Measurements from ENCODE around the gene PARG.
A peak's percentile ranks its signal among the peaks of the same experiment; 100 is the strongest.
"Not testable (repeated sequence)": the region's sequence is repeated elsewhere in the genome, so short reads cannot be mapped to it uniquely, and the experiment has no call there.

PARG gene

DNA sequence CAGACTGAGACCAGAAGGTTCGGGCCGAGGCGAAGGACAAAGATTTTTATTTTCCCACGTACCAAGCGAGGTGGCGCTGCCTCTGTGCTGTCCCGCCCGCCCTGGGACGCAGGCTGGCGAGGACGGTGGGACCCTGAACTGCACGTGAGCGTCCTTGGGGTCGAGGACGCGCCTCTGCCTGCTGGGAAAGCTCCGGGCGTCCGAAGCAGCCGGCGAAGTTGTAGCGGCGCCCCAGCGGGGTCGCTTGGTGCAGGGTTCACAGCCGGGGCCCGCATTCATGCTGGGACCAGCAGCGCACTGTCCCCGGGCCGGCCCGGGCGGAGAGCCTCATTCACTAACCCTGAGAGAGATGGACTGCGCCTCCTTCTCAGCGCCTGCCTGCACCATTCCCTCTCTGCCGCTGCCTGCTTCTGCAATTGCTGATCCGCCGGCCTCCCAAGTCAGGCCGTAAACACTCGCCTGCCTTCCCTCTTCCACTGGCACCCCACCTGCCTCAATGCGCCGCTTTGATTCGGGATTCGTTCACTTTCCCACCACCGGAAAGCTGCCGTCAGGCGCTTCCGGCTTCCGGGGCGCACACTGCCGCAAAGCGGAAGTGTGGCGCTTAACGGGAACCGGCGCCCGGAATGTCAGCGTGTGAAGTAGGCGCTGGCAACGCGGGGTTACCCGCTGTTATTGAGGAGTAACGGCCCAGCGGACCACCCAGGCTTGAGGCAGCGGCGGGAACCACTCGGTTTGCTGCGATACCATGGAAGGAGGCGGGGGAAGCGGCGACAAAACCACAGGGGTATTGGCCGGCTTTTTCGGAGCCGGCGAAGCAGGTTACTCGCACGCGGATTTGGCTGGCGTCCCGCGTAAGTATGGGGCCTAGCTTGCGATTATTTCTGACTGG, at the start of gene PARG, which contains the start of gene TIMM23B:
TSS of gene PARG (minus strand) at position 581 of the 892 bp plus-strand sequence. CDS start at position 279, 302 bp downstream.
TSS of gene TIMM23B (plus strand) at position 607 of the 892 bp plus-strand sequence. CDS start at position 749, 142 bp downstream.
- peak within 1 kb of the TSS; percentile 52 for H3K27ac ChIP-seq

DNA sequence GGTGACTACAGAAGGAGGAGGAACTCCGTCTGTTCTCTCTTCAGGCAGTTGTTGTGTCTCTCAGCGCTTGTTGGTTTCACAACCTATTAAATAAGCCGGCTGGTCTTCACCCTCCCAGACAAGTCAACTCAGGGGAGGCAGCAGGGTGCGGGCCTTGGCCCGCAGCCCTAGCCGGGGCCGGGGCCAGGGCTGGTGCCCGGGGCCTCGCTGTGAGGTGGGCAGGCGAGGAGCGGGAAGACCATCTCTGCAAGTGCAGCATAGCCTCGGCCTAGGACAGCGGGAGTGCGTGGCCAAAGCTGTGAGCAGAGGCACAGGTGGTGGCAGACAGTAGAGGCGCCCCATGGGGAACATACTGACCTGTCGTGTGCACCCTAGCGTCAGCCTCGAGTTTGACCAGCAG, 46.5 kb upstream of the PARG start, which contains the start of gene AGAP6:
TSS of gene AGAP6 (plus strand) at position 31 of the 400 bp plus-strand sequence. CDS start at position 341, 310 bp downstream.
- not testable (repeated sequence) for H3K27ac ChIP-seq

DNA sequence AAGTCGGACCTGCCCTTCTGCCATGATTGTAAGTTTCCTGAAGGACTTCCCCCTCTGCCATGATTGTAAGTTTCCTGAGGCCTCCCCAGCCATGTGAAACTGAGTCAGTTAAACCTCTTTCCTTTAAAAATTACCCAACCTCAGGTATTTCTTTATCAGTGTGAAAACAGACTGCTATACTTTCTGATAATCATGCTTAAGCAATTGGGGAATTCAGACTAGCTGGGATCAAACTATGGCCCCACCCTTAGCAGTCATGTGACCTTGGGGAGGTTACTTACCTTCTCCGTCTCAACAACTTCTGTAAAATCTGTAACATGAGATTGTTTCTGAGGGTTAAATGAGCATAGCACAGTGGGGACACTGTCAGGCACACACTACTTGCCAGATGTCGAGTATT, 45.4 kb upstream of the PARG start:
- not testable (repeated sequence) for H3K27ac ChIP-seq

DNA sequence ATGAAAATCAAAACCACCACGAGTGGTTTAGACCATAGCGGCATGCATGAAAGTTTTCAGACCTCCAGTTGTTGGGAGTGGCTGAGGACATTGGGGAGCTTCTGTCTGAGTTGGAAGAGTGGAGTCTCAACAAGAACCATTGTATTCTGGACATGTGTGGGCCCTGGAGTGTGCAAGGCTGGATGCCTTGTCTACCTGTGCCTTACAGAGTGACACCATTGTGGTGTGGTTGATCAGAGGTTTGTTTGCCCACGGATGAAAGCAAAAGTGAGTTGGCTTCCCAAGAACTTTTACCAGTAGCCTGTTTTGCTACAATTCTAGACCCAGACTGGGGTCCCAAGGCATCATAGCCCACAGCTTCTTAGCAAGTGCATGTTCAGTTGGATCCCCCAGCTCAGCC, 35.9 kb upstream of the PARG start:
- not testable (repeated sequence) for H3K27ac ChIP-seq

DNA sequence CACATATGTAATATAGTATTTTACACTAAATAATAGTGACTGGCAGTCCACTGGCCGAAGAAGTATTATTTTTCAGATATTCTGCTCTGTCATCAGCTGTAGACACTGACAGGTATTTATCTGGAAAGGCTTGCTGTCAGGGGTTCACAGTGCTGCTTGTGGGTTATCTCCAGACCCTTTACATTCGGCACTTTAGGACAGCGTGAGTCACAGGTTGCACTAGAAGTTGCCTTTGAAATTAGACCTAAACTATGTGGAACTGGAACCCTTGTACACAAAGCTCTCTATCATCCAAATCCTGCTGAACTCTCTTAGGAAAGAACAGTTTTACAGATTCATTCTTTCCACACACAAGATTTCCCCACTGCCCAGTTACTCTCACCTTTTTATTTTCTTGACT, 30.3 kb upstream of the PARG start:
- H3K27ac ChIP-seq = not testable (repeated sequence)

DNA sequence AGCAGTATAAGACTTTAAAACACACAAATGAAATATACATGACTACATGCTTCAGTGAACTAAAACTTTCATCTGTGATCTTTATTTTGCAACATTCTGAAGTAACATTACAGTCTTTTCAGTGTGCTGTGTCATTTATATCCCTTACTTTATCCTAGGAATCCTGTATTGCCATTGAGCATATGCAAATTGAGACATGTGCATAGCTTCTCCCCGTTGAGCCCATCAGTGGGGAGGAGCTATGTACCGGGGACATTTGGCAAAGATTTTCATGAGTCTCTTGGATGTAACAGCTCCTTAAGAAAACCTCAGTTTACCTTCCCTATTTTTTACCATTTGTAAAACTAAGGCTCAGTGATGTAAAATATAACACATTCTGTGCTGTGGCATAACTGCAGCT, 29.6 kb upstream of the PARG start:
- not testable (repeated sequence) for H3K27ac ChIP-seq

DNA sequence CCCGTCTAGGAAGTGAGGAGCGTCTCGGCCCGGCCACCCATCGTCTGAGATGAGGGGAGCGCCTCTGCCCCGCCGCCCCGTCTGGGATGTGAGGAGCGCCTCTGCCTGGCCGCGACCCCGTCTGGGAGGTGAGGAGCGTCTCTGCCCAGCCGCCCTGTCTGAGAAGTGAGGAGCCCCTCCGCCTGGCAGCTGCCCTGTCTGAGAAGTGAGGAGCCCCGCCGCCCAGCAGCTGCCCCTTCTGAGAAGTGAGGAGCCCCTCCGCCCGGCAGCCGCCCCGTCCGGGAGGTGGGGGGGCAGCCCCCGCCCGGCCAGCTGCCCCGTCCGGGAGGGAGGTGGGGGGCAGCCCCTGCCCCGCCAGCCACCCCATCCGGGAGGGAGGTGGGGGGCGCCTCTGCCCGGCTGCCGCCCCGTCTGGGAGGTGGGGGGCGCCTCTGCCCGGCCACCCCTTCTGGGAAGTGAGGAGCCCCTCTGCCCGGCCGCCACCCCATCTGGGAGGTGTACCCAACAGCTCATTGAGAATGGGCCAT, 28.6 kb upstream of the PARG start:
- not testable (repeated sequence) for H3K27ac ChIP-seq

DNA sequence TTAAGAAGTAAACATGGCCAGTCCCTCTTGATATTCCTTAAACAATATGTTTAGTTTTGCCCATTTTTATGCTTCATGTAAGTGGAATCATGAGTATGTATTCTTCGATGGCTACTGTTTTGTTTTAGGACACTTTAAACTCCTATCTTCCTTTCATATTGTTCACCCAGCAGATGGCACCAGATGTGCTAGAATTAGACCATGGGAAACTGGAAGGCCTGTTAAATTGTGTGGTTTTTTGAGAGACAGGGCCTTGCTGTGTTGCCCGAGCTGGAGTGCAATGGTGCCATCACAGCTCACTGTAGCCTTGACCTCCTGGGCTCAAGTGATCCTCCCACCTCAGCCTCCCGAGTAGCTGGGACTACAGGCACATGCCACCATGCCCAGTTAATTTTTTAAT, 11.3 kb upstream of the PARG start:
- not testable (repeated sequence) for H3K27ac ChIP-seq

DNA sequence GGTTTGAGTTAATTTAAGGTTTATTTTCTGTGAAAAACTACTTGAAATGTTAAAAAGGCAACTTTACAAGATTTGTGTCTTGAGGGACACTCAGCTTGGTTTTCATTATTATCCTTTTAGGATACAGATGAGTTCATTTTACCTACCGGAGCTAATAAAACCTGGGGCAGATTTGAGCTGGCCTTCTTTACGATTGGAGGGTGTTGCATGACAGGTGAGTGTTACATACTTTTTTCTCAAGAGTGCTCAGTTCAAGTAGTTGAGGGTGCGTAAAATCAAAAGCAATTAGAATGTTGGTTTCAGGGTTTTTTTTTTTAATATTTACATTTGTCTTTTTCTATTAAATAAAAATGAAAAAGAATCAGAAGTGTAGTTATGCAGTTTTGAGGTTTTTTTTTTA, 10.2 kb upstream of the PARG start:
- H3K27ac ChIP-seq = not testable (repeated sequence)

DNA sequence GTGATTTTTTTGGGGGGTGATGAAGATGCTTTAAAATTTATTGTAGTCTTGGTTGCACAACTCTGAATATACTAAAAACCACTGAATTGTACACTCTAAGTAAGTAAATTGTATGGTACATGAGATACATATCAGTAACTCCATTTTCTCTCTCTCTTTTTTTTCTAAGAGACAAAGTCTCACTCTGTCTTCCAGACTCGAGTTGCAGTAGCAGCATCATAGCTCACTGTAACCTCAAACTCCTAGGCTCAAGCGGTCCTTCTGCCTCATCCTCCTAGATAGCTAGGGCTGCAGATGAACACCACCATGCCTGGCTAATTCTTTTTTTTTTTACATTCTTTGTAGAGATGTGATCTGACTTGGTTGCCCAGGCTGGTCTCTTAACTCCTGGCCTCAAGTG, 6.9 kb upstream of the PARG start:
- not testable (repeated sequence) for H3K27ac ChIP-seq

DNA sequence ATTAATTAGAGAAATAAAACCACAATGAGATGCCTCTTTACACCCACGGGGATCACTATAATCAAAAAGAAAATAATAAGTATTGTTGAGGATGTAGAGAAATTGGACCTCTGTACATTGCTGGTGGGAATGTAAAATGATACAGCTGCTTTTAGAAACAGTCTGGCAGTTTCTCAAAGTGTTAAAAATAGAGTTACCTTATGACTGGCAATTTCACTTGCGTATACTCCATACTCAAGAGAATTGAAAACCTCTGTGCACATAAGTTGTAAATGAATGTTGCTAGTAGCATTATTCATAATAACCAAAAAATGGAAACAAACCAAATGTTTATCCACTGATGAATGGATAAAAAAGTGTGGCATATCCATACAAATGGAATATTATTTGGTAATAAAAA, 6.3 kb upstream of the PARG start:
- H3K27ac ChIP-seq = not testable (repeated sequence)

DNA sequence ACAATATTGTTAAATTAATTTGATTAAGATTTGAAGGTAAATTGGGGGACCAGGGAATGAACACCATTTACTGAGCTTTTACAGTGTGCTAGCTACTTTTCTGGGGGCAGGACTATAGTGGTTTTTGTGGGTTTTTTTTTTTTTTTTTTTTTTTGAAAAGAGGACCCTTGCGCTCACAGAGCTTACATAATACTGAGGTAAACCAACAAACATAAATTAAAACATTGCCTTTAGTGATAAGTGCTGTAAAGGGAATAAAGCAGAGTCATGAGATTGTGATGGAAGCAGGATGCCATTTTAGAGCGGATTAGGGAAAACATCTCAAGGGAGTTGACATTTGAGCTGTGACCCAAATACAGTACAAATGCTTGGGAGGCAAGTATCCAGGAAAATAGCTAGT, 1.8 kb upstream of the PARG start:
- not testable (repeated sequence) for H3K27ac ChIP-seq

DNA sequence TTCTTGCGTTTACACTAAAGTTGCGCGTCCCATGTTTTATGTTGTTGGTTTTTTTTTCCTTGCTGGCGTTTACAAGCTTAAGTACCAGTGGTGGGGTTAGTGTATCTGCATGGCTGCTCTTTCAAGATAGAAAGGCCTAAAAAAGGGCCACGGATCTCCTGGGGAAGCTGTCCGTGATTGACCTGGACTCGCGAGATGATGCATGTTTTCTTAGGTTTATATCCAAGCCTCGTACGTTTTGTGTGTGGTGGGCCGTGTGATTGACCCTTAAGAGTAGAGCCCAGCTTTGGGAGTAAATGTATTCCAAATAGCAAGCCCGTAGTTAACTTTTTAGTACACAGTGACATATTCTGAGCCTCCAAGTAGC, 495 bp upstream of the PARG start:
- peak overlapping the region; percentile 52 for H3K27ac ChIP-seq

DNA sequence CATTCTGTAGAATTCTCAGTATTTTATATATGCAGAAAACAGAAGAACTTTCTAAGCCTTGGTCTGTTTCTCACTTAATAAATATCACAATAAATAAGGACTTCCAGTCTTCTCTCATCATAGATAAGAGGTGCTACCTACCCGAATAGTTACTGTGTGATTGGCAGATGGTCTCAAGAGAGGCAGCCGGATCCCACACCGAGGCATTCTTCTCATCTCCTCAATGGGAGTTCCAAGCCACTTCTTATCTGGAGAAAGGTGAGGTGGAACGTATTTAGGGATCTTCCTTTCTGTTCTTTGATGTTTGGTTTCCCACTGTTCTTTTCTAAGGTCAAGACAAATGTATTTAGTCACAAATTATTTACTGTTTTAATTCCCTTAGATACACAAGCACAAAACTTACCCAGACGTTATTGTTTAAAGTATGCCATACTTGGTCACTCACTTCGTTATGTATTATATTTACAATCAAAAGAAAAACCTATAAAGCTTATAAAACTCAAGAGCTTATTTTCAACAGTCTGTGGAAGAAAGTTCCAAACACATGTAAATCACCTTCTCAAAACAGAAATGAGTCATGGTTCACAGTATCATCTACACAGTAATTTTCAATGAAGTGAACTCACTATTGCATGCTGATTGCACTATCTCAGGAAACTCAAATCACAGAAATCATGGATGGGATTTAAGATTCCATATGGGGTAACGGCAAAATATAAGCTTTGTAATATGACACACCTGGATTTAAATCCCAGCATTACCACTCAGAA, 9.7 kb downstream of the PARG start:
- H3K27ac ChIP-seq = not testable (repeated sequence)

DNA sequence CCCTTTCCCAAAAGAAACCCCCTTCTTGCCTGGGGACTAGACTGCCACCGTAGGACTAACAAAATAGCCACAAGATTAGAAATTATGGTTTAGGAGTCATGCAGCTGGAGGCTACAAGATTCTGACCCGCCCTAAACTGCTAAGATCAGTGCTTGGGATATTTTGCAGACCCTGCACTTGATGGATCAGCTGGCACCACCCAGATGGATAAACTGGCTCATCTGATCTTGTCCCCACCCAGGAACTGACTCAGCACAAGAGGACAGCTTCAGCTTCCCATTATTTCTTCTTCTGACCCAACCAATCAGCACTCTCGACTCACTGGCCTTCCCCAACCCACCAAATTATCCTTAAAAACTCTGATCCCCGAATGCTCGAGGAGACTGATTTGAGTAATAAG, 10.6 kb downstream of the PARG start:
- H3K27ac ChIP-seq = not testable (repeated sequence)

DNA sequence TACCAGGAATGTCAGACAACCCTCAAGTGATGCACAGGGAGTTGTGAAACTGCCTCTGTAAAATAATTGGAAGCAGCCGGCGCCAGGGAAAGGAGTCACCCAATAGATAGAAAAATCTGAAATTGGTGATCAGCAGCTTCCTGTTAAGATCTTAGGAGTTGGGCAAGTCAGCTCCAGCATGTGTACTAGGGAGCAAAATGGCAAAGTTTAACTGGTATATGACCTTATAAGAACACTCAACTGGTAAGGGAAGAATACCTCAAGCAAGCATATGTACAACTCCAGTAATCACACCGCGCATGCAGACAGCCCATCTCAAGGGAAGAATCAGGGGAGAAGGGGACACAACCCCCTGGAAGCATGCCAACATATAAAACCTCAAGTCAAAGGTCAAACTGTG, 18.3 kb downstream of the PARG start:
- not testable (repeated sequence) for H3K27ac ChIP-seq

DNA sequence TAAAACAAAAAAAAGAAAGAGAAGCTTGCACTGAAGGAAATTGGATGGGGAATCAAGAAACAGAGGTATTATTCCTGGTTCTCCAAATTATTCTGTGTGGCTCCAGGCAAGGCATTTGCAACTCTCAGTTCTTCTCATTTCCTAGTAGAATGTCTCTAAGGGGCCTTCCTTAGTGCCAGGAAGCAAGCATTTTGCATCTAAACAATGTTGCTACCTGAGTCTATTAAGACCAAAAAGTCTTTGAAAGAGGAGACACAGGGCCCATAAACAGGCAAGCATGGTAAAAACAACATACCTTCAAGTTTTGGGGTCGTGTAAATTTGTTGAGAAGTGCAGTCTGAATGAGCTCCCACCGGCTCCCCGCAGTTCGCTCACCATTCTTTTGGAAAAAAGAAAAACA, 19.8 kb downstream of the PARG start:
- not testable (repeated sequence) for H3K27ac ChIP-seq

DNA sequence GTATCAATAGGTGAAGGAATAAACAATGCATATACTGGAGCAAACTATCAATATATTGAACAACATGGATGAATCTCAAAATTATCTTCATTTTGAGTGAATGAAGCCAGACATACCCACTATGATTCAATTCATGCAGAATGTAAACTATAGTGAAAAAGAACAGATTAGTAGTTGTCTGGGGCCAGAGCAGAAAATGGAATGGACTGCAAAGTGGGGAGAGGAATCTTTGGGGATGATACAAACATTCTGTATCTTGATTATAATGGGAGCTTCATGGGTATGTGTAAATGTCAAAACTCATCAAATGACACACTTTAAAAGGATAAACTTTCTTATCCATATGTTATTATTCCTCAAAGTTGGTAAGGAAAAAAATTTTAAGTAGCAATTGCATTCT, 23.9 kb downstream of the PARG start:
- not testable (repeated sequence) for H3K27ac ChIP-seq

DNA sequence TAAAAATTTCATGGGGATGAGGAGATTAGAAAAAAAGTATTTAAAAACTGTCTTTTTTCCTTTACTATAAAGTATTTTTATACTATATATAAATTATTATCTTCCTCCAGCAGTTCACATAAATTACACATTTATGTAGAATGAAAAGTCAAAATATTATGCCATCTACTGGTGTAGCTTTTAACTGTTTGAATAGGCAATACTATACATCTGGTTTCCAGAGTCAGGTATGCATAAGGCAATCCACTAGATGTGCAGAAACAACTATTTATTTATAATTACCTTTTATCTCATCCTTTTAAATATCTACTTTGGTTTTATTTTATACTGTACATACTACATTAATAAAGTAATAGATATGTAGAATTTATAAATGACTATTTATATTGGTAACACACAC, 25.4 kb downstream of the PARG start:
- H3K27ac ChIP-seq = not testable (repeated sequence)

DNA sequence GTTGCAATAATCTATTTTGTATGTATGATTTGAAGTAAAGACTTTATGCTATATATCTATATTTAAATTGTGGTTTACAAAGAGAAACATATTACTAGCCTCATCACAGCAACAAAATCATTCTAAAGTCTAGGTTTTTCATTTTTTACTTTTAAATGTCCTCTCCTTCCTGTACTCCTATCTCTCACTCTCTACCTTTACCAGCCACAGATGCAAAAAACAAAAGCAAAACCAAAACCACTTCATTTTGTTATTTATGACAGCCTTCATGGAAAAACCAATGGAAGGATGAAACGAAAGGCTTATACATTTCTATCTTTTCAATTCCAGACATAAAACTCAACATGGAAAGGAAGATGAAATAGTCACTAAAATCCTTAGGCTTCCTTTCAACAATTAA, 31.5 kb downstream of the PARG start:
- H3K27ac ChIP-seq = not testable (repeated sequence)

DNA sequence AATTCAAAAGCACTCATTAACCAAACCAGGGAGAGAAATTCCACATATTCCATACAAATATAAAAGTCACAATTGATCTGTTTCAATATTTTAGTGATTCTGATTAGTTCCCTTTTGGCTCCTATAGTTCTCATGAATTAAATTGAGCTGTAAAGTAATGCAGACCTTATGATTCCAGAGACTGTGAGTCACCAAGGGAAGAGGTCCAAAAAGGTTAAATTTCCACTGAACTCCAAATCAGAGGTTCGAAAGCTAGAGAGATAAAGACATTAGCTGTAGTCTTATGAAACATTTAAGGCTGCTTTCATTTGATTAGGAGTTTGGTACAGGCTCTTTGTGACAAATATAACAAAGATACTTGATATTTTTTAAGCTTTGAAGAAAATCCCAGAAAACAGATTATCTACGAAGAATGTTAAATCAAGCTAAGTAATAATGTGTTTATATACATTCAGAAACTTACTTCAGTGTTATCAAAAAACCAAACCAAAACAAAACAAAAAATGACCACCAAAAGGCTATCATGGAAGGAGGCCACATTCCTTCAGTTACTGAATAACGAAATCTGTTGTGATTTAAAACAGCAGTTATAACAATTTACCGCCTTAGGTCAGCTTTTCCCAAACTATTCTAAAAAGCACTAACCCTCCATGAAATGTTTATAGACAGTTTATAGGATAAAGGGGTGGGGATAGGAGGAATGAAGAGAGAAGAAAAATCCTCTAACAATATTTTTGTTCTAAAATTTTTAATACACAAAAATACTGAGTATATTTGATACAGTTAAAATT, 33.3 kb downstream of the PARG start:
- H3K27ac ChIP-seq = not testable (repeated sequence)

DNA sequence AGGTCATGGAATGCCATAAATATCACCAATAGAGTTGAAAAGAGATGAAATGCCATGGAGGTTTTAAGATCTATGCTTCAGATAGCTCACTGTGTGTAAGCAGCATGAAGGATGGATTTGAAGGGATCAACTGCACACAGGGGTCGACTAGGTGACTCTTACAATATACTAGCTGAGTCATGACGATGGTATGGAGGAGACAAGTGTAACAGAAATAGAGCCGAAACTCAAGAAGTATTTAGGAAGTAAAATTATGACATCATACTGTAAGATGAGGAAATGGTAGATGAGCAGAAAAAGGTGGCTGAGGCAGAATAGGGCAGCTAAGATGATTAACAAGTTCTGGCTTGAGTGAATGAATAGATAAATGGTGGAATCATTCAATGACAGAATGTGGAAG, 38.0 kb downstream of the PARG start:
- not testable (repeated sequence) for H3K27ac ChIP-seq

Data from 22Rv1 (cell line).